Stimulated activated CD8-positive, alpha-beta memory T cell treated with anti-CD3 and anti-CD28 coated beads, Interleukin-4, amount 100 ng/mL, for 48 hours (primary cell): Measurements from ENCODE around the gene PARK7.

Experiments
- DNase-seq: peaks from one replicate; pipeline ENCODE4 v3.0.0-alpha.2; 2020

The PARK7 gene

DNA sequence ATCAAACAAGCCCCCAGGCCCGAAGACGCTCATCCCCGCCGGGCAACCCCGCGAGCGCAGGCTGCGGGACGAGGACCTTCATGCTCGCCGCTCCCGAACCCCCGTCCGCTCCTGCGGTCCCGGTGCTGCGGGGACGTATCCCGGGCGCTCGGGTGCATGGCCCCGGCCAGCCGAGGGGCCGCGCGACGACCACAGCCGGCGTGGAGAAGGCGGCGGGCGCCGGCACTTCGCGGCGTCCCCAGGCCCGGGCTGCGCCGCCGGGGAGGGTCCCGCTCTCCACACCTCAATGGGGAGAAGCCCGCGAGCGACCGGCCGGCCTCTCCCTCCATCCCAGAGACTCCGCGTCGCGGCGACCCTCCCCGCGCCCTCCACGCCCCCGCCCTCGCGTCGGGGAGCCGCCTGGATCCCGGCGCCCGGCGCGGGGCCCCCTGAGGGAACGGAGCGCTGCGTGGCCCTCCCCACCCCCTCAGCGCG is 64.2 kb downstream of the PARK7 start:
- DNase-seq: no peak

DNA sequence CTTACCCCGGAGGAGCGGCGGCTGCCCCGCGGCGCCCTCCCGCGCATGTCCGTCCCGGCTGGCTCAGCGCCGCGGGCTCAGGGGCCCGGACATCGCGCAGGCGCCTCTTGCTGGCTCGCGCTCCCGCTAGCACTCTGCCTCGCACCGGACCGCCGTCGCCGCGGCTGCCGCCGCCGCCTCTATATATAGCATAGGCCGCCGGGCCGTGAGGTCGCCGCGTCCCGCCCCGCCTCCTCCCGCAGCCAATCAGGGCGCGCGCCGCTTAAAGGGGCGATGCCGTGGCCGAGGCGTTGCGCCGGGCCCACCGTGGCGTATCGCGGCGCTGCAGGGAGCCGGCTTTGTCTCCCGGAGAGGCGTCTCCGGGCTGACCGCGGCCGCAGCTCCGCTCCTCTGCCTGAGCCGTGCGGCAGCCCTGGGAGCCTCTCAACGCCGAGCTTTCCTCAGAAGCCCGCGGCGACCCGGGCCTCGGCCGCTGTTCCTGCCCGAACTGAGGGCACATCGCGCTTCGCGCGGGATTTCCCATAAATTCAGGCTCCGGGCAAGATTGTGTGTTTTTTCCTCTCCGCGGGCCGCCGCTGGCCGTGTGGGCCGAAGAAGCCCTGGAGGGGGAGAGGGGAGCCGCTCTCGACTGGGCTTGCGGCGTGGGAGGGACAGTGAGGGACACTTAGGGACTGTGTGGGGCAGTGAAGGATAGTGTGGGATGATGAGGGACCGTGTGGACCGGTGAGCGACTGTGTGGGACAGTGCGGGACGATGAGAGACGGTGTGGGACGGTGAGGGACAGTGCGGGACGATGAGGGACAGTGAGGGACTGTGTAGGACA is 64.9 kb downstream of the PARK7 start, which contains the start of gene ERRFI1:
ERRFI1 (minus strand) TSS at position 157 of the 823 bp plus-strand sequence. CDS start 10,690 bp downstream, outside the sequence.
- DNase-seq: peak; percentile 92

GRCh38 chr1:8026976-8027747 is 65.7 kb downstream of the PARK7 start:
- no peak for DNase-seq

- no peak for DNase-seq
These were observed 66.4 kb downstream of the PARK7 start for GRCh38 chr1:8027748-8028570.

GRCh38 chr1:8028571-8028910 is 67.0 kb downstream of the PARK7 start:
- no peak for DNase-seq

GRCh38 chr1:8031176-8031785 is 69.8 kb downstream of the PARK7 start:
- no peak for DNase-seq

- no peak for DNase-seq
These were observed 70.9 kb downstream of the PARK7 start for GRCh38 chr1:8032366-8032910.

- no peak for DNase-seq
These were observed 71.8 kb downstream of the PARK7 start for GRCh38 chr1:8033322-8033721.
